CD4-positive, alpha-beta T cell treated with Interleukin-6 for 4 hours (primary cell): ENCODE results near the gene PHF2.

Source experiments
- DNase-seq: peaks from one replicate; pipeline ENCODE4 v3.0.0-alpha.2; 2020; ENCODE audit warnings: mixed read lengths

PHF2 gene

GRCh38 chr9:93713716-93714115 is 137.3 kb downstream of the PHF2 start:
- no peak for DNase-seq

GRCh38 chr9:93721417-93721965 is 145.1 kb downstream of the PHF2 start:
- DNase-seq = no peak

- no peak for DNase-seq
These were observed 148.5 kb downstream of the PHF2 start for GRCh38 chr9:93724852-93725251.

- no peak for DNase-seq
These were observed 149.0 kb downstream of the PHF2 start for GRCh38 chr9:93725382-93725781.

- no peak for DNase-seq
These were observed 149.8 kb downstream of the PHF2 start for GRCh38 chr9:93726147-93726546.
